Right lobe of liver (tissue), 6 donors: ENCODE results near the gene MYOC. TPM values are rescaled to one million over a fixed set of nuclear protein-coding genes. Genes with fewer than 3 reads are reported as not detected.
"Not testable (repeated sequence)": the region's sequence is repeated elsewhere in the genome, so short reads cannot be mapped to it uniquely, and the experiment has no call there.

Source experiments
- ATAC-seq, 4 donors: fragments of 200-7000 bp; cut with Tn5 transposase; one replicate each; pipeline ENCODE4 v1.9.1; 2020; ENCODE audit warnings: mild to moderate bottlenecking in 4 of 4, moderate library complexity in 4 of 4
- DNase-seq, 3 donors: peaks; one replicate each; pipeline ENCODE4 v3.0.0-alpha.2; 2020
- H3K27ac ChIP-seq, 3 donors: fragments of 200-600 bp; one replicate each; pipeline ENCODE4 v1.8.0; 2022
- H3K27me3 ChIP-seq, 2 donors: fragments of 200-600 bp; one replicate each; pipeline ENCODE4 v1.8.0; 2022
- H3K36me3 ChIP-seq, 4 donors: fragments of 200-600 bp; sonication (generic) in 1 of 4; one replicate each; pipeline versions ENCODE4 v1.5.1 to v1.8.0; 2017 to 2022; ENCODE audit warnings: control low read depth in 1 of 4
- H3K4me1 ChIP-seq, 4 donors: fragments of 200-600 bp; sonication (generic) in 1 of 4; one replicate each; pipeline versions ENCODE4 v1.5.1 to v1.8.0; 2017 to 2022; ENCODE audit warnings: control low read depth in 1 of 4
- H3K4me3 ChIP-seq, 3 donors: fragments of 200-600 bp; one replicate each; pipeline ENCODE4 v1.8.0; 2022
- H3K9me3 ChIP-seq, 4 donors: fragments of 200-600 bp; sonication (generic) in 1 of 4; one replicate each; pipeline versions ENCODE4 v1.5.1 to v1.8.0; 2017 to 2022; ENCODE audit warnings: control low read depth in 1 of 4
- POLR2A ChIP-seq: fragments of 450-650 bp; IDR thresholded peaks from one replicate; pipeline ENCODE4 v1.6.1; 2017; ENCODE audit warnings: antibody characterized with exemption, mild to moderate bottlenecking
- WGBS: methylation state at CpG from one replicate; pipeline ENCODE4 v1.1.6; 2018; ENCODE audit warnings: low coverage, low lambda C conversion rate; ENCODE audit not compliant: insufficient coverage; ENCODE audit errors: missing lambda C conversion rate; 5-methylcytosine and 5-hydroxymethylcytosine counted together
- intact Hi-C, 2 donors: fragments of 100-400 bp; cut with DNase I; formaldehyde crosslinking; loops; one replicate each; pipeline versions ENCODE4 v1.11.2 to v1.14.1; 2022
- total RNA-seq, 6 experiments: library from RNA; depleted of rRNA in 2 of 6; stranded (reverse); fragments of >200 nt in 2 of 6; fragmentation: NEBNext Ultra II Directional in 3 of 6; extraction: Animal tissue kit (Norgen Biotek cat#: 25700) in 3 of 6; gene quantifications; one replicate each; pipeline versions ENCODE4 v1.1.0 to v1.2.4, GENCODE V29; 2016 to 2023
- TF ChIP-seq, protein P1 (sequence below), 4 donors: fragments of 200-600 bp in 3 of 4; fragments of 450-650 bp in 1 of 4; IDR thresholded peaks; one replicate each; pipeline versions ENCODE4 v1.5.1 to v1.8.0; 2016 to 2022; ENCODE audit warnings: antibody characterized with exemption in 4 of 4, mild to moderate bottlenecking in 2 of 4
- donor health status: DM: no; HTN: yes; CAD: no.
- donor health status: DM: no; HTN: no; CAD: no.
- donor health status: DM: no; HTN: no; CAD: no.
- donor health status: DM: no; HTN: yes; CAD: no.
- donor health status: DM: no; HTN: yes; CAD: no.

MYOC gene
- total RNA-seq, 6 experiments from 2014 or later = not detected

- no peak for DNase-seq
- WGBS = 72% methylated on average over 5 of the region's 9 CpGs
- TF ChIP-seq, protein P1, sequence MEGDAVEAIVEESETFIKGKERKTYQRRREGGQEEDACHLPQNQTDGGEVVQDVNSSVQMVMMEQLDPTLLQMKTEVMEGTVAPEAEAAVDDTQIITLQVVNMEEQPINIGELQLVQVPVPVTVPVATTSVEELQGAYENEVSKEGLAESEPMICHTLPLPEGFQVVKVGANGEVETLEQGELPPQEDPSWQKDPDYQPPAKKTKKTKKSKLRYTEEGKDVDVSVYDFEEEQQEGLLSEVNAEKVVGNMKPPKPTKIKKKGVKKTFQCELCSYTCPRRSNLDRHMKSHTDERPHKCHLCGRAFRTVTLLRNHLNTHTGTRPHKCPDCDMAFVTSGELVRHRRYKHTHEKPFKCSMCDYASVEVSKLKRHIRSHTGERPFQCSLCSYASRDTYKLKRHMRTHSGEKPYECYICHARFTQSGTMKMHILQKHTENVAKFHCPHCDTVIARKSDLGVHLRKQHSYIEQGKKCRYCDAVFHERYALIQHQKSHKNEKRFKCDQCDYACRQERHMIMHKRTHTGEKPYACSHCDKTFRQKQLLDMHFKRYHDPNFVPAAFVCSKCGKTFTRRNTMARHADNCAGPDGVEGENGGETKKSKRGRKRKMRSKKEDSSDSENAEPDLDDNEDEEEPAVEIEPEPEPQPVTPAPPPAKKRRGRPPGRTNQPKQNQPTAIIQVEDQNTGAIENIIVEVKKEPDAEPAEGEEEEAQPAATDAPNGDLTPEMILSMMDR (IDR thresholded peaks at IDR 0.05) = no peak
- TF ChIP-seq POLR2A = no peak
Measured at GRCh38 chr1:171623651-171624331, 28.7 kb downstream of the MYOC start.

GRCh38 chr1:171622152-171622462, 30.4 kb downstream of the MYOC start, which contains the start of gene MYOCOS:
Gene MYOCOS (plus strand): TSS chr1:171622243. CDS start chr1:171623884, 1,641 bp downstream.
- intact Hi-C loops = no loop called here
- H3K27me3 ChIP-seq = no peaks in the 10 kb centered on the region
- no peak for DNase-seq
- WGBS = 75% methylated on average over 7 of the region's 7 CpGs
- no peak within 1 kb of the TSS for H3K27ac ChIP-seq
- H3K9me3 ChIP-seq = no peaks in the 10 kb centered on the region
- H3K4me3 ChIP-seq = no peak within 1 kb of the TSS
- H3K4me1 ChIP-seq = no peaks in the 10 kb centered on the region
- ATAC-seq = no peak
- H3K36me3 ChIP-seq = no peaks in the 10 kb centered on the region
- TF ChIP-seq POLR2A = no peak
- TF ChIP-seq, protein P1 (IDR thresholded peaks at IDR 0.05) = no peak

More at GRCh38 chr1:171623651-171624331, 28.7 kb downstream of the MYOC start:
- Histone ChIP-seq H3K27me3 (no peaks in the 10 kb centered on the region), H3K9me3 (no peaks in the 10 kb centered on the region), H3K4me1 (no peaks in the 10 kb centered on the region), H3K27ac (no peak overlapping the region), H3K4me3 (no peak overlapping the region), H3K36me3 (no peaks in the 10 kb centered on the region)
- intact Hi-C loops = no loop called here
- ATAC-seq = no peak

DNA sequence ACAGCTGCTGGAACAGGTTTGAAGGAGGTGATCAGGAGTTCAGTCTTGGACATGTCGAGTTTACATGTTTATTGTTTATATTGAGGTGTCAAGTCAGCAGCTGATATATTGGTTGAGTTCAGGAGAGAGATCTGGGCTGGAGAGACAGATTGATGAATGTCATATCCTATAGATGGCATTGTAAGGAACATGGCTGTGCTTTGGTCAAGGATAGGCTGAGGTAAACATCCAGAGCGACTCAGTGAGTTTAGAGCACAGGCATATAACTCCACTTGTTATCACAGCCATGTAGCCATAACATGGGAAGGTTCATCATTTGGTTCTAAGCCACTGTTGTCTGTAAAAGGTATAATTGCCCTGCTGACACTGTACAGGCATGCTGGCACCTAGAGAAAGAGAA, 35.9 kb downstream of the MYOC start:
- intact Hi-C loops = no loop called here
- Histone ChIP-seq H3K27ac (no peak overlapping the region), H3K36me3 (no peaks in the 10 kb centered on the region), H3K4me3 (no peak overlapping the region), H3K9me3 (no peaks in the 10 kb centered on the region), H3K27me3 (no peaks in the 10 kb centered on the region), H3K4me1 (no peaks in the 10 kb centered on the region)
- DNase-seq (no peak), ATAC-seq (no peak)
- WGBS = 73% methylated on average over 1 of the region's 2 CpGs
- TF ChIP-seq, protein P1 (IDR thresholded peaks at IDR 0.05) = no peak
- TF ChIP-seq POLR2A = no peak

GRCh38 chr1:171615122-171615906, 37.2 kb downstream of the MYOC start:
- H3K4me3 ChIP-seq, ATAC-seq, DNase-seq, H3K4me1 ChIP-seq, H3K27ac ChIP-seq, H3K9me3 ChIP-seq, intact Hi-C loops, H3K27me3 ChIP-seq, H3K36me3 ChIP-seq: not testable (repeated sequence)
- 68% methylated on average over 9 of the region's 14 CpGs for WGBS

DNA sequence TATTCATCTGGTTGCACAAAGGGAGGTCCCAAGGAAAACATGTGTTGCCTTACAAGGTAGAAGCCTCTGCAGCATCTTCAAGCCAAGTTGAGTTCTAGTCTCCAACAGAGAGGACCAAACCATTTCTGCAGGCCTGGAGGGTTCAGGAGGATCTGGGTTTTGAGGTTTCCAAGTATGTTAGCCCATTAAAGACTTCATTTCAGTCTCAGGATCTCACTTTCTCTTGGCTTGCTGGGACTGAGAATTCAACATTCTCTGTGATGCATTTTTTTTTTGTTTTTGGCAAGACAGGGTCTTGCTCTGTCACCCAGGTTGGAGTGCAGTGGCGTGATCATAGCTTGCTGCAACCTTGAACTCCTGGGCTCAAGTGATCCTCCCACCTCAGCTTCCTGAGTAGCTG, 39.2 kb downstream of the MYOC start:
- WGBS = 71% methylated on average over 1 of the region's 1 CpG
- H3K36me3 ChIP-seq = no peaks in the 10 kb centered on the region
- no peak overlapping the region for H3K27ac ChIP-seq
- no peaks in the 10 kb centered on the region for H3K9me3 ChIP-seq
- H3K4me3 ChIP-seq = no peak overlapping the region
- ATAC-seq = no peak
- TF ChIP-seq, protein P1 (IDR thresholded peaks at IDR 0.05) = no peak
- TF ChIP-seq POLR2A = no peak
- intact Hi-C loops = no loop called here
- DNase-seq = no peak
- H3K4me1 ChIP-seq = no peaks in the 10 kb centered on the region
- H3K27me3 ChIP-seq = no peaks in the 10 kb centered on the region
